Activated naive CD8-positive, alpha-beta T cell treated with anti-CD3 and anti-CD28 coated beads for 36 hours (primary cell): ENCODE data around the gene OASL. TPM values are rescaled to one million over a fixed set of nuclear protein-coding genes. Genes with fewer than 3 reads are reported as not detected.
A peak's percentile ranks its signal among the peaks of the same experiment; 100 is the strongest.
"Not testable (repeated sequence)": the region's sequence is repeated elsewhere in the genome, so short reads cannot be mapped to it uniquely, and the experiment has no call there.

ENCODE experiments used
- DNase-seq: peaks from one replicate; pipeline ENCODE4 v3.0.0; 2021
- H3K27ac Mint-ChIP-seq: one replicate; pipeline ENCODE4 v1.8.0; 2022; ENCODE audit warnings: mild to moderate bottlenecking, moderate library complexity, mixed read lengths
- H3K27me3 Mint-ChIP-seq: one replicate; pipeline ENCODE4 v1.8.0; 2022; ENCODE audit warnings: mild to moderate bottlenecking, mixed read lengths
- H3K36me3 Mint-ChIP-seq: one replicate; pipeline ENCODE4 v1.8.0; 2021; ENCODE audit warnings: mild to moderate bottlenecking, mixed read lengths
- H3K4me1 Mint-ChIP-seq: one replicate; pipeline ENCODE4 v1.8.0; 2021; ENCODE audit warnings: mixed read lengths
- H3K4me3 Mint-ChIP-seq: one replicate; pipeline ENCODE4 v1.8.0; 2022; ENCODE audit warnings: mild to moderate bottlenecking, moderate library complexity, mixed read lengths
- H3K9me3 Mint-ChIP-seq: one replicate; pipeline ENCODE4 v1.8.0; 2022; ENCODE audit warnings: mixed read lengths
- total RNA-seq, 2 experiments: library from RNA; stranded (reverse); gene quantifications; one replicate each; pipeline ENCODE4 v1.2.3, GENCODE V29; 2021

The OASL gene
- total RNA-seq, 2 experiments from 2014 or later = 16.9 to 17.2 TPM

- not testable (repeated sequence) for H3K9me3 Mint-ChIP-seq, H3K4me3 Mint-ChIP-seq, DNase-seq, H3K36me3 Mint-ChIP-seq, H3K27ac Mint-ChIP-seq, H3K27me3 Mint-ChIP-seq
- H3K4me1 Mint-ChIP-seq = peaks cover 15% of the 10 kb centered on the region
Measured at GRCh38 chr12:121064586-121064985, 25.5 kb upstream of the OASL start.

GRCh38 chr12:121064116-121064515, 25.1 kb upstream of the OASL start:
- Mint-ChIP-seq H3K4me3 (no peak overlapping the region), H3K4me1 (peaks cover 15% of the 10 kb centered on the region), H3K36me3 (no peaks in the 10 kb centered on the region), H3K27me3 (no peaks in the 10 kb centered on the region), H3K9me3 (no peaks in the 10 kb centered on the region), H3K27ac (no peak overlapping the region)
- no peak for DNase-seq

GRCh38 chr12:121062391-121063045, 23.5 kb upstream of the OASL start:
- Mint-ChIP-seq H3K4me1 (peaks cover 15% of the 10 kb centered on the region), H3K27me3 (no peaks in the 10 kb centered on the region), H3K36me3 (no peaks in the 10 kb centered on the region), H3K27ac (no peak overlapping the region), H3K4me3 (no peak overlapping the region), H3K9me3 (no peaks in the 10 kb centered on the region)
- DNase-seq = no peak

GRCh38 chr12:121061831-121062230, 22.8 kb upstream of the OASL start:
- no peak for DNase-seq
- Mint-ChIP-seq H3K36me3 (no peaks in the 10 kb centered on the region), H3K27ac (no peak overlapping the region), H3K27me3 (no peaks in the 10 kb centered on the region), H3K9me3 (no peaks in the 10 kb centered on the region), H3K4me1 (peaks cover 15% of the 10 kb centered on the region), H3K4me3 (no peak overlapping the region)

- H3K27ac Mint-ChIP-seq = peak overlapping the region; percentile 86
- peak; percentile 53 for DNase-seq
- peak overlapping the region; percentile 68 for H3K4me3 Mint-ChIP-seq
- H3K27me3 Mint-ChIP-seq = no peaks in the 10 kb centered on the region
- H3K4me1 Mint-ChIP-seq = peaks cover 12% of the 10 kb centered on the region
- H3K9me3 Mint-ChIP-seq = no peaks in the 10 kb centered on the region
- H3K36me3 Mint-ChIP-seq = no peaks in the 10 kb centered on the region
Measured at GRCh38 chr12:121060149-121061001, 21.3 kb upstream of the OASL start.

GRCh38 chr12:121059031-121059898, 20.2 kb upstream of the OASL start:
- Mint-ChIP-seq H3K4me1 (peaks cover 8% of the 10 kb centered on the region), H3K27me3 (no peaks in the 10 kb centered on the region), H3K9me3 (no peaks in the 10 kb centered on the region), H3K36me3 (no peaks in the 10 kb centered on the region), H3K4me3 (no peak overlapping the region), H3K27ac (peak overlapping the region; percentile 86)
- DNase-seq = no peak

- no peak overlapping the region for H3K27ac Mint-ChIP-seq
- H3K27me3 Mint-ChIP-seq = no peaks in the 10 kb centered on the region
- no peak overlapping the region for H3K4me3 Mint-ChIP-seq
Measured at GRCh38 chr12:121057794-121058193, 18.7 kb upstream of the OASL start.

GRCh38 chr12:121053706-121054105, 14.7 kb upstream of the OASL start:
- Mint-ChIP-seq H3K36me3 (no peaks in the 10 kb centered on the region), H3K9me3 (no peaks in the 10 kb centered on the region), H3K4me3 (no peak overlapping the region), H3K4me1 (no peaks in the 10 kb centered on the region), H3K27ac (no peak overlapping the region), H3K27me3 (no peaks in the 10 kb centered on the region)
- no peak for DNase-seq

More at GRCh38 chr12:121057794-121058193, 18.7 kb upstream of the OASL start:
- no peaks in the 10 kb centered on the region for H3K9me3 Mint-ChIP-seq
- DNase-seq = no peak
- H3K4me1 Mint-ChIP-seq = peaks cover 8% of the 10 kb centered on the region
- H3K36me3 Mint-ChIP-seq = no peaks in the 10 kb centered on the region

- Mint-ChIP-seq H3K27ac (no peak overlapping the region), H3K4me3 (no peak overlapping the region), H3K27me3 (no peaks in the 10 kb centered on the region), H3K9me3 (no peaks in the 10 kb centered on the region), H3K36me3 (no peaks in the 10 kb centered on the region), H3K4me1 (peaks cover 3% of the 10 kb centered on the region)
- no peak for DNase-seq
Measured at GRCh38 chr12:121050725-121051124, 11.7 kb upstream of the OASL start.

- peak overlapping the region; percentile 78 for H3K4me3 Mint-ChIP-seq
- H3K4me1 Mint-ChIP-seq = peaks cover 10% of the 10 kb centered on the region
- no peak for DNase-seq
- no peaks in the 10 kb centered on the region for H3K36me3 Mint-ChIP-seq
- H3K27ac Mint-ChIP-seq = peak overlapping the region; percentile 74
- no peaks in the 10 kb centered on the region for H3K9me3 Mint-ChIP-seq
- peaks cover 8% of the 10 kb centered on the region for H3K27me3 Mint-ChIP-seq
Measured at GRCh38 chr12:121048442-121048841, 9.4 kb upstream of the OASL start.

GRCh38 chr12:121047400-121047799, 8.4 kb upstream of the OASL start:
- H3K9me3 Mint-ChIP-seq, DNase-seq, H3K4me1 Mint-ChIP-seq, H3K36me3 Mint-ChIP-seq, H3K27ac Mint-ChIP-seq: not testable (repeated sequence)
- peaks cover 16% of the 10 kb centered on the region for H3K27me3 Mint-ChIP-seq
- H3K4me3 Mint-ChIP-seq = peak overlapping the region; percentile 6

- H3K9me3 Mint-ChIP-seq = no peaks in the 10 kb centered on the region
- H3K27ac Mint-ChIP-seq = no peak overlapping the region
- DNase-seq = no peak
- peaks cover 29% of the 10 kb centered on the region for H3K27me3 Mint-ChIP-seq
- H3K36me3 Mint-ChIP-seq = no peaks in the 10 kb centered on the region
- no peak overlapping the region for H3K4me3 Mint-ChIP-seq
- peaks cover 24% of the 10 kb centered on the region for H3K4me1 Mint-ChIP-seq
Measured at GRCh38 chr12:121043067-121043466, 4.0 kb upstream of the OASL start.

GRCh38 chr12:121036810-121037326, 2.2 kb downstream of the OASL start:
- H3K36me3 Mint-ChIP-seq = peaks cover 13% of the 10 kb centered on the region
- peak overlapping the region; percentile 91 for H3K27ac Mint-ChIP-seq
- DNase-seq = peak; percentile 60
- H3K27me3 Mint-ChIP-seq = peaks cover 11% of the 10 kb centered on the region
- peaks cover 59% of the 10 kb centered on the region for H3K4me1 Mint-ChIP-seq
- peaks cover 3% of the 10 kb centered on the region for H3K9me3 Mint-ChIP-seq
- H3K4me3 Mint-ChIP-seq = peak overlapping the region; percentile 56

- Mint-ChIP-seq H3K4me1 (peaks cover 58% of the 10 kb centered on the region), H3K36me3 (peaks cover 13% of the 10 kb centered on the region), H3K4me3 (peak overlapping the region; percentile 48), H3K27ac (peak overlapping the region; percentile 83), H3K27me3 (peaks cover 2% of the 10 kb centered on the region), H3K9me3 (peaks cover 3% of the 10 kb centered on the region)
- DNase-seq = no peak
Measured at GRCh38 chr12:121034616-121035305, 4.3 kb downstream of the OASL start.
